Cardiac muscle cell (in vitro differentiated cells and primary cell): ENCODE measurements around the gene ANAPC4. TPM values are rescaled to one million over a fixed set of nuclear protein-coding genes. Genes with fewer than 3 reads are reported as not detected.
A peak's percentile ranks its signal among the peaks of the same experiment; 100 is the strongest.
"Not testable (repeated sequence)": the region's sequence is repeated elsewhere in the genome, so short reads cannot be mapped to it uniquely, and the experiment has no call there.

Experiments used
- DNase-seq, 2 donors: peaks; one replicate each; pipeline versions ENCODE4 v3.0.0 to v3.0.0-alpha.2; 2010 to 2017; ENCODE audit warnings: low read depth in 1 of 2, low spot score in 1 of 2
- H3K27ac ChIP-seq: fragments of 200-600 bp; sonication (generic); 2 replicates; pipeline ENCODE4 v1.5.1; 2016
- H3K27me3 ChIP-seq: fragments of 200-600 bp; sonication (generic); 2 replicates; pipeline ENCODE4 v1.6.0; 2016; ENCODE audit warnings: control low read depth
- H3K36me3 ChIP-seq: fragments of 200-600 bp; sonication (generic); 2 replicates; pipeline ENCODE4 v1.5.1; 2016; ENCODE audit warnings: control low read depth
- H3K4me1 ChIP-seq: fragments of 200-600 bp; sonication (generic); 2 replicates; pipeline ENCODE4 v1.8.1; 2017; ENCODE audit warnings: low read depth, mild to moderate bottlenecking, mixed run types
- H3K4me3 ChIP-seq: fragments of 200-600 bp; sonication (generic); 2 replicates; pipeline ENCODE4 v1.5.1; 2016; ENCODE audit warnings: mild to moderate bottlenecking
- H3K9me3 ChIP-seq: fragments of 200-600 bp; sonication (generic); 2 replicates; pipeline ENCODE4 v1.5.1; 2017; ENCODE audit warnings: low read depth, mild to moderate bottlenecking, control low read depth
- CTCF ChIP-seq: IDR thresholded peaks from 2 replicates; pipeline ENCODE4 v1.5.1; 2012; ENCODE audit warnings: low read depth, mild to moderate bottlenecking, low read length
- polyA plus RNA-seq: library from polyadenylated mRNA; unstranded; fragments of >200 nt; fragmentation: Nextera tagmentation; extraction: Ambion mirVana; gene quantifications from 2 replicates; pipeline ENCODE4 v1.2.1, GENCODE V29; 2016
- total RNA-seq: library from RNA; depleted of rRNA; stranded (reverse); fragments of >200 nt; gene quantifications from 2 replicates; pipeline ENCODE4 v1.2.3, GENCODE V29; 2016

ANAPC4 gene
- 20.6 and 20.8 TPM in 2 replicates for total RNA-seq
- polyA plus RNA-seq: 35.5 and 39.3 TPM in 2 replicates

GRCh38 chr4:25376754-25377571, at the start of gene ANAPC4:
Gene ANAPC4 (plus strand): TSS chr4:25377263. CDS start chr4:25377428, 165 bp downstream.
- H3K36me3 ChIP-seq: peaks cover 17% of the 10 kb centered on the region
- no peak within 1 kb of the TSS for H3K27ac ChIP-seq
- no peaks in the 10 kb centered on the region for H3K9me3 ChIP-seq
- peak within 1 kb of the TSS; percentile 80 for H3K4me3 ChIP-seq
- no peak for TF ChIP-seq CTCF
- DNase-seq: peak; percentile 95
- peaks cover 12% of the 10 kb centered on the region for H3K4me1 ChIP-seq
- H3K27me3 ChIP-seq: no peaks in the 10 kb centered on the region

GRCh38 chr4:25328463-25328862, 48.6 kb upstream of the ANAPC4 start:
- H3K27me3 ChIP-seq, H3K9me3 ChIP-seq, DNase-seq, H3K27ac ChIP-seq, H3K4me1 ChIP-seq, H3K36me3 ChIP-seq, H3K4me3 ChIP-seq: not testable (repeated sequence)

GRCh38 chr4:25330335-25330734, 46.7 kb upstream of the ANAPC4 start:
- no peak for TF ChIP-seq CTCF
- no peak overlapping the region for H3K4me3 ChIP-seq

GRCh38 chr4:25330905-25331808, 45.9 kb upstream of the ANAPC4 start:
- no peak for TF ChIP-seq CTCF
- no peak overlapping the region for H3K4me3 ChIP-seq
- no peaks in the 10 kb centered on the region for H3K9me3 ChIP-seq
- no peak overlapping the region for H3K27ac ChIP-seq
- H3K4me1 ChIP-seq: no peaks in the 10 kb centered on the region
- H3K27me3 ChIP-seq: no peaks in the 10 kb centered on the region
- H3K36me3 ChIP-seq: no peaks in the 10 kb centered on the region
- no peak for DNase-seq

More at GRCh38 chr4:25330335-25330734, 46.7 kb upstream of the ANAPC4 start:
- H3K4me1 ChIP-seq: no peaks in the 10 kb centered on the region
- no peaks in the 10 kb centered on the region for H3K9me3 ChIP-seq
- no peak for DNase-seq
- no peaks in the 10 kb centered on the region for H3K36me3 ChIP-seq
- no peak overlapping the region for H3K27ac ChIP-seq
- no peaks in the 10 kb centered on the region for H3K27me3 ChIP-seq

- H3K4me3 ChIP-seq: no peak overlapping the region
- no peak overlapping the region for H3K27ac ChIP-seq
- H3K36me3 ChIP-seq: no peaks in the 10 kb centered on the region
- DNase-seq: no peak
- H3K27me3 ChIP-seq: no peaks in the 10 kb centered on the region
- TF ChIP-seq CTCF: no peak
- no peaks in the 10 kb centered on the region for H3K9me3 ChIP-seq
- H3K4me1 ChIP-seq: peaks cover 10% of the 10 kb centered on the region
Observed at GRCh38 chr4:25343671-25344070, 33.4 kb upstream of the ANAPC4 start.
